Liver (tissue), 3 donors: ENCODE results near the gene POU3F1.

Experiments
- CTCF ChIP-seq: fragments of 150-350 bp; IDR thresholded peaks from 2 replicates; pipeline ENCODE4 v1.5.1; 2017; ENCODE audit warnings: improper control_type of control experiment, low read depth, low read length; ENCODE audit not compliant: missing input control
- EGR1 ChIP-seq, 2 donors: IDR thresholded peaks; 2 replicates each; pipeline ENCODE4 v1.6.1; 2016 to 2018; ENCODE audit warnings: antibody characterized with exemption in 2 of 2, low read depth in 2 of 2
- HNF4A ChIP-seq, 2 donors: conservative IDR thresholded peaks; 2 replicates each; pipeline ENCODE4 v1.6.1; 2016; ENCODE audit warnings: antibody characterized with exemption in 2 of 2, mild to moderate bottlenecking in 2 of 2
- JUND ChIP-seq, 2 donors: IDR thresholded peaks; 2 replicates each; pipeline ENCODE4 v1.6.1; 2016; ENCODE audit warnings: antibody characterized with exemption in 2 of 2
- MAX ChIP-seq: IDR thresholded peaks from 2 replicates; pipeline ENCODE4 v1.6.1; 2016; ENCODE audit warnings: antibody characterized with exemption
- RAD21 ChIP-seq, 2 donors: IDR thresholded peaks; 2 replicates each; pipeline ENCODE4 v1.6.1; 2016; ENCODE audit warnings: antibody characterized with exemption in 2 of 2, mild to moderate bottlenecking in 2 of 2
- REST ChIP-seq: IDR thresholded peaks from 2 replicates; pipeline ENCODE4 v1.6.1; 2016; ENCODE audit warnings: antibody characterized with exemption, mild to moderate bottlenecking
- SP1 ChIP-seq: IDR thresholded peaks from 2 replicates; pipeline ENCODE4 v1.6.1; 2018; ENCODE audit warnings: antibody characterized with exemption, mild to moderate bottlenecking
- TAF1 ChIP-seq: conservative IDR thresholded peaks from 2 replicates; pipeline ENCODE4 v1.6.1; 2016; ENCODE audit warnings: antibody characterized with exemption, mild to moderate bottlenecking
- YY1 ChIP-seq: IDR thresholded peaks from 2 replicates; pipeline ENCODE4 v1.6.1; 2016; ENCODE audit warnings: antibody characterized with exemption, mild to moderate bottlenecking
- donor health status: healthy.
- donor health status: healthy.

GRCh38 chr1:38009088-38009840, 37.3 kb downstream of the POU3F1 start:
- TF ChIP-seq CTCF, result no peak
- no peak for TF ChIP-seq SP1
- no peak for TF ChIP-seq EGR1 (IDR thresholded peaks at IDR 0.05; ENCODE audit: low read depth in 2 of 2)
- TF ChIP-seq YY1, result no peak
- no peak for TF ChIP-seq RAD21 (IDR thresholded peaks at IDR 0.05)
- no peak for TF ChIP-seq TAF1
- no peak for TF ChIP-seq MAX
- TF ChIP-seq JUND (IDR thresholded peaks at IDR 0.05), result no peak
- no peak for TF ChIP-seq HNF4A (conservative IDR thresholded peaks at IDR 0.05)
- no peak for TF ChIP-seq REST
